ENCODE measurements around the gene NFATC1.

NFATC1 gene

DNA sequence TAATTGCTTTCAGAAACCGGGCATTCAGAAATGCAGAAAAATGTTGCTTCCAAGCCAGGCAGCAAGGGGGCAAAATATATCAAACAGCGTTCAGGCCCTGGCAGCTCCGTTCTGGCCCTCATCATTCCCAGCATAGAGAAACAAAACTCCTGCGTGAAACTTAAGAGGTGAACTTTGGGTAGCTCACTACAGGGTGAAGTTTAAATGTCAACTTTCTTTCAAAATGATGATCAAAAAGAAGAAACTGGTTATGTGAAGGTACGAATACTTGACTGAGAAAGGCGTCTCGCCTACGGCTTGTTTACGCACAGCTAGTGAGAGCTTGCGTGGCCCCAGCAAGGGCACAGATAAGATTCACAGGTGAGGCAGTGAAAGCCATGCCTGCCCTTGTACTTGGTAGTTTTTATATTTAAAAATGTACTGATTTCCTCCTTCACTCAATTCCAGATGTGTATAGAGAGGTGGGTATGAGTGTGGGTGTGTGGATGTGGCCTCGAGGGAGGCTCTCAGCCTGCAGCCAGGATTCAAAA, 127.5 kb downstream of the NFATC1 start:
- H3K9me3 ChIP-seq, result no peaks in the 10 kb centered on the region
- no peak overlapping the region for H3K27ac ChIP-seq
- peaks cover 24 to 27% of the 10 kb centered on the region in 2 experiments for H3K4me1 ChIP-seq (ENCODE audit: control insufficient read depth in 1 of 2, insufficient read depth in 1 of 2, low read depth in 1 of 2, low read length in 1 of 2)
- H3K36me3 ChIP-seq, result peaks cover 4% of the 10 kb centered on the region
- H3K4me3 ChIP-seq (ENCODE audit: low read depth in 1 of 2, low read length in 1 of 2), result no peak overlapping the region
- peaks cover 56% of the 10 kb centered on the region for H3K27me3 ChIP-seq
- TF ChIP-seq, protein P1, sequence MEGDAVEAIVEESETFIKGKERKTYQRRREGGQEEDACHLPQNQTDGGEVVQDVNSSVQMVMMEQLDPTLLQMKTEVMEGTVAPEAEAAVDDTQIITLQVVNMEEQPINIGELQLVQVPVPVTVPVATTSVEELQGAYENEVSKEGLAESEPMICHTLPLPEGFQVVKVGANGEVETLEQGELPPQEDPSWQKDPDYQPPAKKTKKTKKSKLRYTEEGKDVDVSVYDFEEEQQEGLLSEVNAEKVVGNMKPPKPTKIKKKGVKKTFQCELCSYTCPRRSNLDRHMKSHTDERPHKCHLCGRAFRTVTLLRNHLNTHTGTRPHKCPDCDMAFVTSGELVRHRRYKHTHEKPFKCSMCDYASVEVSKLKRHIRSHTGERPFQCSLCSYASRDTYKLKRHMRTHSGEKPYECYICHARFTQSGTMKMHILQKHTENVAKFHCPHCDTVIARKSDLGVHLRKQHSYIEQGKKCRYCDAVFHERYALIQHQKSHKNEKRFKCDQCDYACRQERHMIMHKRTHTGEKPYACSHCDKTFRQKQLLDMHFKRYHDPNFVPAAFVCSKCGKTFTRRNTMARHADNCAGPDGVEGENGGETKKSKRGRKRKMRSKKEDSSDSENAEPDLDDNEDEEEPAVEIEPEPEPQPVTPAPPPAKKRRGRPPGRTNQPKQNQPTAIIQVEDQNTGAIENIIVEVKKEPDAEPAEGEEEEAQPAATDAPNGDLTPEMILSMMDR (IDR thresholded peaks at IDR 0.05), result no peak

DNA sequence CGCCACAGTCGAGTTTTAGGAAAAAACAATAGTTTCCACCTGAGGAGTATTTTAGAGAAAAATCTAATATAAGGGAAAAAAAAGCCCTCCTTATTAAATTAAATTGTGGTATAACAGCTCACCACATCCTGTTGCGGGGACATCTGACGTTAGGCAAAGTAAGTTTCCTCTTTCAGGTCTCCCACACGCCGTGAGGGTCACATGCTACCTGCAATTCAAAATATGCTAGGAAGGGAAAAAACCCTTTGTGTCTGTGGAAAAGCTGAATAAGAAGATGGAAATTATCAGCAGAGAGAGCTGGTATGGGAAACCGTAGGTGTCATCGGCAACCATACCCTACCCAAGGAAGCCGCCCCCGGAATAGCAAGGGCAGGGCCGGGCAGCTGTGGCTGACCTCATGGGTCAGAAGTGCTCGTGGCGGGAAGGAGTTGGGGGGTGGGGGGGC, 128.0 kb downstream of the NFATC1 start:
- TF ChIP-seq, protein P1 (IDR thresholded peaks at IDR 0.05), result no peak
- Histone ChIP-seq H3K4me3 (ENCODE audit: low read depth in 1 of 2, low read length in 1 of 2) (no peak overlapping the region), H3K27me3 (peaks cover 53% of the 10 kb centered on the region), H3K4me1 (ENCODE audit: control insufficient read depth in 1 of 2, insufficient read depth in 1 of 2, low read depth in 1 of 2, low read length in 1 of 2) (peaks cover 22 to 24% of the 10 kb centered on the region in 2 experiments), H3K36me3 (peaks cover 4% of the 10 kb centered on the region), H3K9me3 (no peaks in the 10 kb centered on the region), H3K27ac (no peak overlapping the region)

DNA sequence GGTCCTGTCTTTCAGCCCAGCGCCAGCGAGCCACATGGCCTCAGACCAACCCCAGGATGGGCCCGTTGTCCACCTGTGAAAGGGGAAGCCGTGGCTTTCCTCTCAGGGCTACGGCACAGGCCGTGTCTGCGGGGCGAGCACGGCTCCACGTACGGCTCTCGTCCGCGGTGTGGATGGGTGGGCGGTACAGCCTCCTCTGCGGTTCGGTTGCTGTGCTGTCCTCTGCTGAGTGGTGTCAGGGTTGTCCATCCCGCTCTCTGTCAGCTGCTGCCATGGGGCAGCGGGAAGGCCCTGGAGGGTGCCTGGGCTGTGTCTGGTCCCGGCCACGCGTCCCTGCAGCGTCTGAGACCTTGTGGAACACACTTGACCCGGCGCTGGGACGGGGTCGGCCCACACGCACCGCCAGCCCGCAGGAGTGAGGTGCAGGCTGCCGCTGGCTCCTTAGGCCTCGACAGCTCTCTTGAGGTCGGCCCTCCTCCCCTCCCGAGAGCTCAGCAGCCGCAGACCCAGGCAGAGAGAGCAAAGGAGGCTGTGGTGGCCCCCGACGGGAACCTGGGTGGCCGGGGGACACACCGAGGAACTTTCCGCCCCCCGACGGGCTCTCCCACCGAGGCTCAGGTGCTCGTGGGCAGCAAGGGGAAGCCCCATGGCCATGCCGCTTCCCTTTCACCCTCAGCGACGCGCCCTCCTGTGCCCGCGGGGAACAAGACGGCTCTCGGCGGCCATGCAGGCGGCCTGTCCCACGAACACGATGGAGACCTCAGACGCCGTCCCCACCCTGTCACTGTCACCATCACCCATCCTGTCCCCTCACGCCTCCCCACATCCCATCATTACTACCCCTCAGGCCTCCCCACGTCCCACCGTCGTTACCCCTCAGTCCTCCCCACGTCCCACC, 128.7 kb downstream of the NFATC1 start:
- peaks cover 22 to 24% of the 10 kb centered on the region in 2 experiments for H3K4me1 ChIP-seq (ENCODE audit: control insufficient read depth in 1 of 2, insufficient read depth in 1 of 2, low read depth in 1 of 2, low read length in 1 of 2)
- H3K4me3 ChIP-seq (ENCODE audit: low read depth in 1 of 2, low read length in 1 of 2), result no peak overlapping the region
- peaks cover 48% of the 10 kb centered on the region for H3K27me3 ChIP-seq
- TF ChIP-seq, protein P1 (IDR thresholded peaks at IDR 0.05), result no peak
- no peaks in the 10 kb centered on the region for H3K9me3 ChIP-seq
- H3K27ac ChIP-seq, result no peak overlapping the region
- H3K36me3 ChIP-seq, result peaks cover 4% of the 10 kb centered on the region

DNA sequence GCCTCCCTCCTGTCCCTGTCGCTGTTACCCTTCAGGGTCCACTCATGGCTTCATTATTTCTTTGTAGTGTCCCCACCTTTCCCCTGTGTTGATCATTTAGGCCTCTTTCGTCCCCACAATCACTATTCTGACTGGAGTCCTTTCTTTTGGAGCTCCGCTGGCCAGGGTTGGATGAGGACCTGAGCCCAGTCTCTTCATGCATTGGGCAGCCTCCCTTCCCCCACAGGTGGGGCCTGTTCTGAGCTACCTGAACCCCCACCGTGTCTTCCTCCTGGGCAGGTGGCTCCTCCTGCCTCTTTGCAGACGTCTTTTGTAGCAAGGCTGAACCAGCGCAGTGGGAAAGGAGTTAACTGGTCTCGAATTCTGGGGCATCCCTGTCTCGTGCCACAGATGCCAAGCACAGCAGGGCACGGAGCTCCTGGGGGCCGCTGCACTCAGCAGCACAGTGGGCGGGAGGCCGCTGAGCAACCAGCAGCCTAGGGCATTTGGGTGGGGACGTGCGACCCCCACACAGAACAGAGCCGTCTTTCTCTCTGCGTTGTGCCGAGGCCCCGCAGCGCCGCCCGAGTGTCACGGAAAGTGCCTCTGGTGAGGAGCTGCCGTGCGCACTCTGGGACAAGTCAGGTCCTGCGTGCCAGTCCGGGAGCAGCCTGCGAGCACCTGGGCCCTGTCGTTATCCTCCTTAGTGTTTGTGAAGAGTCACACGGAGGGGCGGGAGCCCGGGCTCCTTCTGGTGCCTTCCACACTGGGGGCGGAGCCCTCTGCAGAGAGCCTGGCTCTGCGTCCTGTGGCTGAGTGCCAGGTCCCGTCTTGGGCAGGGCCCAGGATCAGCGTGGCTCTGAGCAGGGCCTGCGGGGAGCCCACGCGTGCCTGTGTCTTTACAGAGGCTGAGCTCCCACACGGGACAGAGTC, 130.1 kb downstream of the NFATC1 start:
- no peaks in the 10 kb centered on the region for H3K9me3 ChIP-seq
- H3K27ac ChIP-seq, result no peak overlapping the region
- H3K36me3 ChIP-seq, result peaks cover 4% of the 10 kb centered on the region
- TF ChIP-seq, protein P1 (IDR thresholded peaks at IDR 0.05), result no peak
- peaks cover 22 to 24% of the 10 kb centered on the region in 2 experiments for H3K4me1 ChIP-seq (ENCODE audit: control insufficient read depth in 1 of 2, insufficient read depth in 1 of 2, low read depth in 1 of 2, low read length in 1 of 2)
- H3K27me3 ChIP-seq, result peaks cover 34% of the 10 kb centered on the region
- no peak overlapping the region for H3K4me3 ChIP-seq (ENCODE audit: low read depth in 1 of 2, low read length in 1 of 2)
